Gastrocnemius medialis (tissue), 4 donors: Measurements from ENCODE around the gene BLZF1. TPM values are rescaled to one million over a fixed set of nuclear protein-coding genes. Genes with fewer than 3 reads are reported as not detected.

Experiments used
- ATAC-seq, 2 donors: fragments of 150-250 bp; one replicate each; pipeline ENCODE4 v1.9.1; 2016
- DNase-seq, 2 donors: peaks; one replicate each; pipeline ENCODE4 v3.0.0-alpha.2; 2019
- H3K27ac ChIP-seq, 4 donors: fragments of 200-600 bp; sonication (generic); 1 replicate in 1 of 4; 2 replicates in 3 of 4; pipeline ENCODE4 v1.5.1; 2016 to 2018; ENCODE audit warnings: mild to moderate bottlenecking in 2 of 4, moderate library complexity in 1 of 4
- H3K27me3 ChIP-seq, 3 donors: fragments of 200-600 bp; sonication (generic) in 2 of 3; 1 replicate in 1 of 3; 2 replicates in 2 of 3; pipeline versions ENCODE4 v1.5.1 to v1.6.0; 2016 to 2019; ENCODE audit warnings: mild to moderate bottlenecking in 1 of 3, moderate library complexity in 1 of 3
- H3K36me3 ChIP-seq, 2 donors: fragments of 200-600 bp; sonication (generic) in 1 of 2; one replicate each; pipeline ENCODE4 v1.5.1; 2017 to 2018
- H3K4me1 ChIP-seq, 2 donors: fragments of 200-600 bp; sonication (generic) in 1 of 2; one replicate each; pipeline ENCODE4 v1.5.1; 2016 to 2017; ENCODE audit warnings: mild to moderate bottlenecking in 2 of 2
- H3K4me3 ChIP-seq, 4 donors: fragments of 200-600 bp; sonication (generic) in 3 of 4; 1 replicate in 1 of 4; 2 replicates in 3 of 4; pipeline ENCODE4 v1.5.1; 2016 to 2019; ENCODE audit warnings: mild to moderate bottlenecking in 2 of 4
- H3K9me3 ChIP-seq, 3 donors: fragments of 200-600 bp; sonication (generic) in 2 of 3; 1 replicate in 1 of 3; 2 replicates in 2 of 3; pipeline ENCODE4 v1.5.1; 2016 to 2019
- CTCF ChIP-seq, 5 experiments: fragments of 450-650 bp in 3 of 5; fragments of 200-600 bp in 2 of 5; sonication (generic) in 2 of 5; IDR thresholded peaks in 4 of 5; conservative IDR thresholded peaks in 1 of 5; 1 replicate in 4 of 5; 2 replicates in 1 of 5; pipeline ENCODE4 v1.5.1; 2016 to 2019; ENCODE audit warnings: antibody characterized with exemption in 5 of 5, mild to moderate bottlenecking in 3 of 5, moderate library complexity in 3 of 5
- POLR2A ChIP-seq, 2 donors: fragments of 450-650 bp; IDR thresholded peaks; one replicate each; pipeline ENCODE4 v1.6.1; 2017; ENCODE audit warnings: antibody characterized with exemption in 2 of 2, mild to moderate bottlenecking in 2 of 2, moderate library complexity in 2 of 2
- in situ Hi-C, 4 donors: fragments of 200-750 bp; cut with MboI; loops; one replicate each; pipeline versions ENCODE4 v1.15.0 to v1.8.0; 2017; ENCODE audit warnings: low sequenced_read_pairs in 4 of 4
- intact Hi-C: fragments of 100-400 bp; cut with DNase I; formaldehyde crosslinking; loops from one replicate; pipeline ENCODE4 v1.15.1; 2023; ENCODE audit warnings: low total_unique reads
- total RNA-seq, 4 donors: library from RNA; depleted of rRNA; stranded (reverse); fragments of >200 nt; gene quantifications; one replicate each; pipeline versions ENCODE4 v1.1.0 to v1.2.3, GENCODE V29; 2016

Gene BLZF1
- total RNA-seq, 4 donors from 2014 or later, result 10.2 to 17.7 (median 14.6) TPM

GRCh38 chr1:169426174-169426705, 58.2 kb downstream of the BLZF1 start:
- Histone ChIP-seq H3K27me3 (peaks cover 16 to 39% (median 24%) of the 10 kb centered on the region in 3 donors), H3K27ac (no peak overlapping the region), H3K4me1 (peaks cover 0 to 8% of the 10 kb centered on the region in 2 donors), H3K4me3 (no peak overlapping the region), H3K36me3 (no peaks in the 10 kb centered on the region), H3K9me3 (no peaks in the 10 kb centered on the region)
- DNase-seq (no peak), ATAC-seq (no peak)
- intact Hi-C loops (no loop called here), in situ Hi-C loops (no loop called here)
- TF ChIP-seq POLR2A (IDR thresholded peaks at IDR 0.05) (no peak), CTCF (IDR thresholded peaks at IDR 0.05 in 4 of 5, conservative IDR thresholded peaks at IDR 0.05 in 1 of 5) (no peak)

GRCh38 chr1:169427081-169427641, 59.2 kb downstream of the BLZF1 start, which contains the start of gene CCDC181:
Gene CCDC181, minus strand, starts transcription at chr1:169427474. Its CDS starts 2,547 bp downstream, at chr1:169424927.
- DNase-seq (no peak), ATAC-seq (no peak)
- Histone ChIP-seq H3K36me3 (no peaks in the 10 kb centered on the region), H3K9me3 (no peaks in the 10 kb centered on the region), H3K27ac (no peak within 1 kb of the TSS), H3K4me3 (peak within 1 kb of the TSS; percentile 35 to 54 (median 46)), H3K27me3 (peaks cover 16 to 39% (median 28%) of the 10 kb centered on the region in 3 donors), H3K4me1 (peaks cover 0 to 8% of the 10 kb centered on the region in 2 donors)
- intact Hi-C loops, result no loop called here
- in situ Hi-C loops, result no loop called here
- no peak for TF ChIP-seq CTCF (IDR thresholded peaks at IDR 0.05 in 4 of 5, conservative IDR thresholded peaks at IDR 0.05 in 1 of 5)
- TF ChIP-seq POLR2A (IDR thresholded peaks at IDR 0.05), result no peak

Other genes with a start within 250 kb of the BLZF1 start
- 1 to 10 TPM; 3.7 to 8.4 (median 5.5) TPM for gene NME7, start 398 bp upstream of the BLZF1 start, total RNA-seq
- 1 to 10 TPM in 1 of 4 donors, under 1 TPM in 1, not detected in 2; 0.80 to 1.2 TPM for gene CCDC181, start 59.3 kb downstream of the BLZF1 start, total RNA-seq
- 100 to 1,000 TPM in 2 of 4 donors, 10 to 100 TPM in 2; 93.3 to 176 (median 99.8) TPM for gene SLC19A2, start 117.7 kb downstream of the BLZF1 start, total RNA-seq
- under 1 TPM; 0.07 to 0.68 (median 0.22) TPM for gene F5, start 218.3 kb downstream of the BLZF1 start, total RNA-seq